GM12892 (cell line): ENCODE measurements around the gene FAM181A.

ENCODE experiments used
- DNase-seq: peaks from one replicate; pipeline ENCODE4 v3.0.0; 2011; ENCODE audit not compliant: insufficient read length
- FAIRE-seq: peaks from 2 replicates; lab custom pipeline; 2011; peaks lifted over from hg19 to GRCh38; lab: Jason Lieb, UNC
- POLR2A ChIP-seq: IDR thresholded peaks from 2 replicates; pipeline ENCODE4 v1.6.1; 2011; ENCODE audit warnings: low read depth, low read length, control low read depth
- POLR2AphosphoS5 ChIP-seq: IDR thresholded peaks from 2 replicates; pipeline ENCODE4 v1.6.1; 2011; ENCODE audit warnings: low read depth, low read length, control low read depth
- TAF1 ChIP-seq: IDR thresholded peaks from 2 replicates; pipeline ENCODE4 v1.6.1; 2011; ENCODE audit warnings: low read depth, mild to moderate bottlenecking, control low read depth, low read length, borderline replicate concordance

Gene FAM181A

GRCh38 chr14:93909429-93910128 is 17.6 kb upstream of the FAM181A start:
- TF ChIP-seq POLR2AphosphoS5 (no peak), TAF1 (no peak), POLR2A (no peak)
- no peak for FAIRE-seq
- no peak for DNase-seq

GRCh38 chr14:93911975-93912615 is 15.0 kb upstream of the FAM181A start:
- no peak for TF ChIP-seq TAF1
- no peak for TF ChIP-seq POLR2AphosphoS5
- TF ChIP-seq POLR2A, result no peak
- FAIRE-seq (no peak), DNase-seq (no peak)

- no peak for DNase-seq
These were observed 14.4 kb upstream of the FAM181A start for GRCh38 chr14:93912782-93913181.

GRCh38 chr14:93914278-93914677 is 12.9 kb upstream of the FAM181A start:
- DNase-seq (no peak), FAIRE-seq (no peak)
- TF ChIP-seq POLR2AphosphoS5 (no peak), POLR2A (no peak), TAF1 (no peak)

More at GRCh38 chr14:93912782-93913181, 14.4 kb upstream of the FAM181A start:
- TF ChIP-seq POLR2AphosphoS5, result no peak
- no peak for TF ChIP-seq POLR2A
- TF ChIP-seq TAF1, result no peak
- no peak for FAIRE-seq

GRCh38 chr14:93915070-93915705 is 12.0 kb upstream of the FAM181A start:
- DNase-seq (no peak), FAIRE-seq (no peak)
- TF ChIP-seq POLR2A (no peak), TAF1 (no peak), POLR2AphosphoS5 (no peak)

- no peak for TF ChIP-seq POLR2A
- DNase-seq (no peak), FAIRE-seq (no peak)
These were observed 11.3 kb upstream of the FAM181A start for GRCh38 chr14:93915800-93916199.

GRCh38 chr14:93916498-93916897 is 10.6 kb upstream of the FAM181A start:
- TF ChIP-seq POLR2AphosphoS5, result no peak
- TF ChIP-seq POLR2A, result no peak
- no peak for TF ChIP-seq TAF1
- FAIRE-seq (no peak), DNase-seq (no peak)

GRCh38 chr14:93917141-93917540 is 10.0 kb upstream of the FAM181A start:
- TF ChIP-seq TAF1, result no peak
- FAIRE-seq, result no peak

GRCh38 chr14:93921001-93921806 is 5.9 kb upstream of the FAM181A start:
- FAIRE-seq, result no peak
- DNase-seq, result no peak
- TF ChIP-seq POLR2A, result no peak
- no peak for TF ChIP-seq TAF1
- TF ChIP-seq POLR2AphosphoS5, result no peak

More at GRCh38 chr14:93917141-93917540, 10.0 kb upstream of the FAM181A start:
- DNase-seq, result no peak

- DNase-seq, result no peak
- no peak for TF ChIP-seq POLR2AphosphoS5
- no peak for TF ChIP-seq POLR2A
- TF ChIP-seq TAF1, result no peak
- FAIRE-seq, result no peak
These were observed 3.5 kb upstream of the FAM181A start for GRCh38 chr14:93923626-93924025.

GRCh38 chr14:93924592-93925355 is 2.4 kb upstream of the FAM181A start:
- TF ChIP-seq POLR2AphosphoS5, result no peak
- TF ChIP-seq POLR2A, result no peak
- TF ChIP-seq TAF1, result no peak
- FAIRE-seq (no peak), DNase-seq (no peak)

- no peak for TF ChIP-seq POLR2AphosphoS5
- TF ChIP-seq TAF1, result no peak
- no peak for TF ChIP-seq POLR2A
- no peak for FAIRE-seq
These were observed 1.7 kb upstream of the FAM181A start for GRCh38 chr14:93925374-93925895.

More at GRCh38 chr14:93925374-93925895, 1.7 kb upstream of the FAM181A start:
- no peak for DNase-seq
